K562 (cell line): ENCODE results near the gene COL16A1. TPM values are rescaled to one million over a fixed set of nuclear protein-coding genes. Genes with fewer than 3 reads are reported as not detected.

Experiments used
- DNMT1 ChIP-seq: fragments of 450-650 bp; IDR thresholded peaks from 2 replicates; pipeline ENCODE4 v1.6.1; 2016; ENCODE audit warnings: antibody characterized with exemption, mild to moderate bottlenecking
- ETV5 ChIP-seq: sonication (generic); formaldehyde crosslinking; IDR thresholded peaks from 2 replicates; pipeline ENCODE4 v1.4.0; 2020; ENCODE audit warnings: low read depth, mild to moderate bottlenecking, missing genetic modification reagents
- JUN ChIP-seq, 2 experiments: sonication (generic) in 1 of 2; formaldehyde crosslinking in 1 of 2; IDR thresholded peaks; 2 replicates each; pipeline versions ENCODE4 v1.6.1 to v1.8.0; 2012 to 2022; ENCODE audit warnings: borderline replicate concordance in 2 of 2, mild to moderate bottlenecking in 2 of 2, improper control_type of control experiment in 1 of 2, low read depth in 1 of 2, low read length in 1 of 2, missing genetic modification reagents in 1 of 2
- MYBL2 ChIP-seq, 2 experiments: fragments of 450-650 bp in 1 of 2; sonication (generic) in 1 of 2; formaldehyde crosslinking in 1 of 2; IDR thresholded peaks; 2 replicates each; pipeline versions ENCODE4 v1.6.1 to v1.8.1; 2017 to 2022; ENCODE audit warnings: borderline replicate concordance in 1 of 2, inconsistent platforms in 1 of 2, low read depth in 1 of 2, mild to moderate bottlenecking in 1 of 2, missing genetic modification reagents in 1 of 2, moderate library complexity in 1 of 2
- NCOA2 ChIP-seq, 2 experiments: fragments of 450-650 bp; IDR thresholded peaks; 2 replicates each; pipeline ENCODE4 v1.6.1; 2018; ENCODE audit warnings: mild to moderate bottlenecking in 2 of 2, moderate library complexity in 1 of 2; ENCODE audit not compliant: partially characterized antibody in 2 of 2
- OTX1 ChIP-seq: fragments of 450-650 bp; formaldehyde crosslinking; IDR thresholded peaks from 2 replicates; pipeline ENCODE4 v1.4.0; 2022; ENCODE audit warnings: mild to moderate bottlenecking
- RBM15 ChIP-seq: fragments of 200-400 bp; formaldehyde crosslinking; IDR thresholded peaks from 2 replicates; pipeline ENCODE4 v1.6.1; 2018; ENCODE audit warnings: mild to moderate bottlenecking, low read length, moderate library complexity; ENCODE audit not compliant: insufficient read depth
- SIN3B ChIP-seq: fragments of 450-650 bp; IDR thresholded peaks from 2 replicates; pipeline ENCODE4 v1.6.1; 2017; ENCODE audit warnings: low read depth, mild to moderate bottlenecking, moderate library complexity
- SMAD2 ChIP-seq: fragments of 150-350 bp; IDR thresholded peaks from 2 replicates; pipeline ENCODE4 v1.6.1; 2014; ENCODE audit warnings: low read depth, mild to moderate bottlenecking, low read length
- ZNF217 ChIP-seq: sonication (generic); formaldehyde crosslinking; IDR thresholded peaks from 2 replicates; pipeline ENCODE4 v1.8.0; 2022; ENCODE audit warnings: mild to moderate bottlenecking, missing genetic modification reagents
- ZNF263 ChIP-seq: sonication (generic); formaldehyde crosslinking; IDR thresholded peaks from 2 replicates; pipeline ENCODE4 v1.8.0; 2022; ENCODE audit warnings: mild to moderate bottlenecking, missing genetic modification reagents, borderline replicate concordance
- ZSCAN32 ChIP-seq: fragments of 450-650 bp; formaldehyde crosslinking; IDR thresholded peaks from 2 replicates; pipeline ENCODE4 v1.4.0; 2020; ENCODE audit warnings: mild to moderate bottlenecking, moderate library complexity
- ZZZ3 ChIP-seq: fragments of 450-650 bp; IDR thresholded peaks from 2 replicates; pipeline ENCODE4 v1.6.1; 2016; ENCODE audit warnings: antibody characterized with exemption, mild to moderate bottlenecking, moderate library complexity
- polyA plus RNA-seq, 8 experiments: library from polyadenylated mRNA; depleted of rRNA in 4 of 8; stranded (reverse) in 5 of 8; unstranded in 3 of 8; fragments of >200 nt; fragmentation: Nextera tagmentation in 2 of 8; fragmentation: Illumina TruSeq in 1 of 8; extraction: Ambion mirVana in 2 of 8; extraction: Trizol in 1 of 8; gene quantifications; 2 replicates each; pipeline versions ENCODE4 v1.2.1 to v1.2.3, GENCODE V29; 2011 to 2014; ENCODE audit warnings: inconsistent platforms in 1 of 8, missing spikeins in 1 of 8
- total RNA-seq, 7 experiments: library from RNA; depleted of rRNA in 6 of 7; stranded (reverse); fragments of >200 nt in 6 of 7; fragmentation: Illumina TruSeq in 2 of 7; extraction: Trizol in 2 of 7; gene quantifications; 2 replicates each; pipeline versions ENCODE4 v1.2.1 to v1.2.3, GENCODE V29; 2011 to 2021; ENCODE audit warnings: low replicate concordance in 1 of 7
- TF ChIP-seq, protein P1 (sequence below), 3 experiments: fragments of 200-800 bp in 1 of 3; sonication (Bioruptor generic) in 1 of 3; sonication (generic) in 1 of 3; formaldehyde crosslinking in 1 of 3; IDR thresholded peaks; 2 replicates each; pipeline versions ENCODE4 v1.6.1 to v1.8.0; 2016 to 2022; ENCODE audit warnings: mild to moderate bottlenecking in 2 of 3, missing compliant biosample characterization in 2 of 3, missing genetic modification characterization in 2 of 3, missing genetic modification reagents in 1 of 3
- TF ChIP-seq, protein P2 (sequence below), 2 experiments: IDR thresholded peaks; 2 replicates each; pipeline ENCODE4 v1.6.1; 2011; ENCODE audit warnings: borderline replicate concordance in 1 of 2, control low read depth in 1 of 2, low read depth in 1 of 2, low read length in 1 of 2, mild to moderate bottlenecking in 1 of 2, mixed read lengths in 1 of 2, moderate library complexity in 1 of 2; ENCODE audit not compliant: insufficient read depth in 1 of 2, insufficient read length in 1 of 2, poor library complexity in 1 of 2, severe bottlenecking in 1 of 2; ENCODE audit errors: extremely low read depth in 1 of 2

COL16A1 gene
- total and polyA plus RNA-seq, 9 of the 15 experiments (the other 6 are each of a cell fraction or from before 2014, with no cell fraction given), result 0.11 to 0.60 (median 0.11) TPM; not detected in 6

DNA sequence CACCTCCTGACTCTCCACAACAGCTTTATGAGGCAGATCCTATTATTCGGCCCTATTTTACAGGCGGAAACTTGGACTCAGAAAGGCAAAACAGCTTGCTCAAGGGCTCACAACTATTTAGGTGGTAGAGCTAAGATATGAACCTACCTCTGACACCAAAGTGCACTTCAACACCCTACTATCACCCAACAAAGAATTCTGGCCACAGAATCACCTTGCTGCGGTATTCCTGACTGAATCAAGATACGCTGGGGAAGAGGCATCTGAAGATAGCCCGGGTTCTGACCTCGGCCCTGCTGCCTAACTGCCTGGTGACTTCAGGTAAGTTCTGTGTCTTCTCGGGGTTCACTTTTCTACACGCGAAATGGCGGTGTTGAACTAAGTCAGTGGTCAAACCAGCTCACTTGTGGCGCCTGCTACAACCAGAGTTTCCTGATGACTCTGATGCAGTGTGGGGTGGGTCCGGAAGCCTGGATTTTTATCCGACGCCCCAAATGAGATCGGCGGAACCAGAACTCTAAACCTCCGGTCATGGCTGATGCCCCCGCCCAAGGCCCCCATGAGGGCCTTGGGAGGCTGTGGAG is 59.7 kb downstream of the COL16A1 start (continued):
- TF ChIP-seq, protein P1, sequence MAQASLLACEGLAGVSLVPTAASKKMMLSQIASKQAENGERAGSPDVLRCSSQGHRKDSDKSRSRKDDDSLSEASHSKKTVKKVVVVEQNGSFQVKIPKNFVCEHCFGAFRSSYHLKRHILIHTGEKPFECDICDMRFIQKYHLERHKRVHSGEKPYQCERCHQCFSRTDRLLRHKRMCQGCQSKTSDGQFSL (CRISPR knock-in tag; IDR thresholded peaks at IDR 0.05), result peak; percentile 78; the same call in 1 of the 2 replicates
- TF ChIP-seq, protein P1 (tag; IDR thresholded peaks at IDR 0.05), result no peak
- no peak for TF ChIP-seq NCOA2 (IDR thresholded peaks at IDR 0.05; ENCODE audit: partially characterized antibody in 2 of 2)
- TF ChIP-seq, protein P2, sequence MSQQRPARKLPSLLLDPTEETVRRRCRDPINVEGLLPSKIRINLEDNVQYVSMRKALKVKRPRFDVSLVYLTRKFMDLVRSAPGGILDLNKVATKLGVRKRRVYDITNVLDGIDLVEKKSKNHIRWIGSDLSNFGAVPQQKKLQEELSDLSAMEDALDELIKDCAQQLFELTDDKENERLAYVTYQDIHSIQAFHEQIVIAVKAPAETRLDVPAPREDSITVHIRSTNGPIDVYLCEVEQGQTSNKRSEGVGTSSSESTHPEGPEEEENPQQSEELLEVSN (IDR thresholded peaks at IDR 0.05; ENCODE audit: borderline replicate concordance in 1 of 2, extremely low read depth in 1 of 2, insufficient read depth in 1 of 2, insufficient read length in 1 of 2, low read depth in 1 of 2, low read length in 1 of 2, poor library complexity in 1 of 2, severe bottlenecking in 1 of 2), result no peak
- peak; percentile 1; the same call in 1 of the 2 replicates for TF ChIP-seq OTX1
- TF ChIP-seq MYBL2 (IDR thresholded peaks at IDR 0.05; ENCODE audit: low read depth), result no peak
- no peak for TF ChIP-seq MYBL2 (CRISPR knock-in tag; IDR thresholded peaks at IDR 0.05; ENCODE audit: borderline replicate concordance)
- peak; percentile 36; the same call in 1 of the 2 replicates for TF ChIP-seq ETV5 (CRISPR knock-in tag)
- TF ChIP-seq ZSCAN32, result no peak
- TF ChIP-seq ZNF263, result peak; percentile 49; the same call in 1 of the 2 replicates
- no peak for TF ChIP-seq ZNF217 (CRISPR knock-in tag)
- no peak for TF ChIP-seq DNMT1
- no peak for TF ChIP-seq JUN (IDR thresholded peaks at IDR 0.05; ENCODE audit: borderline replicate concordance, low read depth, low read length)
- peak; percentile 39; the same call in 1 of the 2 replicates for TF ChIP-seq JUN (CRISPR knock-in tag; IDR thresholded peaks at IDR 0.05; ENCODE audit: borderline replicate concordance)
- TF ChIP-seq RBM15, result no peak
- no peak for TF ChIP-seq ZZZ3
- no peak for TF ChIP-seq SMAD2
- TF ChIP-seq SIN3B, result no peak
